Right atrium auricular region (tissue), 2 donors: ENCODE measurements around the gene NAALADL2. TPM values are rescaled to one million over a fixed set of nuclear protein-coding genes. Genes with fewer than 3 reads are reported as not detected.
"Not testable (repeated sequence)": the region's sequence is repeated elsewhere in the genome, so short reads cannot be mapped to it uniquely, and the experiment has no call there.

Experiments
- DNase-seq: peaks from one replicate; pipeline ENCODE4 v3.0.0-alpha.2; 2019; ENCODE audit warnings: low spot score
- H3K27ac ChIP-seq, 2 donors: fragments of 200-600 bp; sonication (generic); 1 replicate in 1 of 2; 2 replicates in 1 of 2; pipeline ENCODE4 v1.5.1; 2016 to 2019
- H3K27me3 ChIP-seq, 2 donors: fragments of 200-600 bp; sonication (generic); one replicate each; pipeline versions ENCODE4 v1.5.1 to v1.6.0; 2017 to 2019
- H3K36me3 ChIP-seq: fragments of 200-600 bp; sonication (generic); one replicate; pipeline ENCODE4 v1.5.1; 2016
- H3K4me1 ChIP-seq, 2 donors: fragments of 200-600 bp; sonication (generic); one replicate each; pipeline versions ENCODE4 v1.5.1 to v1.6.0; 2017 to 2019
- H3K4me3 ChIP-seq, 2 donors: fragments of 200-600 bp; sonication (generic); 1 replicate in 1 of 2; 2 replicates in 1 of 2; pipeline ENCODE4 v1.5.1; 2017 to 2019; ENCODE audit warnings: mild to moderate bottlenecking in 1 of 2, moderate library complexity in 1 of 2
- H3K9me3 ChIP-seq, 2 donors: fragments of 200-600 bp; sonication (generic); one replicate each; pipeline ENCODE4 v1.5.1; 2019
- total RNA-seq, 2 donors: library from RNA; depleted of rRNA; stranded (reverse); fragments of >200 nt; gene quantifications; one replicate each; pipeline ENCODE4 v1.1.0, GENCODE V29; 2016
- TF ChIP-seq, protein P1 (sequence below), 2 donors: fragments of 200-600 bp; sonication (generic); IDR thresholded peaks; one replicate each; pipeline ENCODE4 v1.5.1; 2019; ENCODE audit warnings: antibody characterized with exemption in 2 of 2

Gene NAALADL2
- total RNA-seq, 2 donors from 2014 or later, result 2.5 to 3.2 TPM

DNA sequence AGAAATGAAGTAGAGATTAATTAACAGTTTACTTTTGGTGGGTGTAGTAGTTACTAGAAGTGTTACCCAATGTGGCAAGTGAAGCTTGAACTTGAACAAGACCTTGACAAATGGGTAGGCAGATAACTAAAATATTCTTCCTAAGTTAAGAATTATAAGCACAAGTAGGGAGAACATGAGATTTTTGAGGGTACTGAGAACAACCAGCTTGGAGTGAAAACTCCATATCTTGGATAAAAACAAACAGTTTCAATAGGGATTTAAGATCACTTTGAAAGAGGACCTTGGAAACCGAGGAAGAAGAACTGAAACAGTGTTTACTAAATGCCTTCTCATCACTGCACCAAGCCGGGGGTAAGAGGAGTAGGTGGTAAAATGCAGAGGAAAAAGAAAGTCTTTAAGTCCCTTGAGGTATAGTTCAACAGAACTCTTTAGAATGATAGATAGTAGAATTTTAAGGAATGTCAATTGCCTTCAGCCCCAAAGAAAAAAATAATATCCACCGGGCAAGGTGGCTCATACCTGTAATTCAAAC lies 496.7 kb downstream of the NAALADL2 start:
- DNase-seq, result no peak
- Histone ChIP-seq H3K9me3 (no peaks in the 10 kb centered on the region), H3K4me1 (no peaks in the 10 kb centered on the region), H3K27me3 (no peaks in the 10 kb centered on the region), H3K4me3 (no peak overlapping the region), H3K36me3 (no peaks in the 10 kb centered on the region), H3K27ac (no peak overlapping the region)
- TF ChIP-seq, protein P1, sequence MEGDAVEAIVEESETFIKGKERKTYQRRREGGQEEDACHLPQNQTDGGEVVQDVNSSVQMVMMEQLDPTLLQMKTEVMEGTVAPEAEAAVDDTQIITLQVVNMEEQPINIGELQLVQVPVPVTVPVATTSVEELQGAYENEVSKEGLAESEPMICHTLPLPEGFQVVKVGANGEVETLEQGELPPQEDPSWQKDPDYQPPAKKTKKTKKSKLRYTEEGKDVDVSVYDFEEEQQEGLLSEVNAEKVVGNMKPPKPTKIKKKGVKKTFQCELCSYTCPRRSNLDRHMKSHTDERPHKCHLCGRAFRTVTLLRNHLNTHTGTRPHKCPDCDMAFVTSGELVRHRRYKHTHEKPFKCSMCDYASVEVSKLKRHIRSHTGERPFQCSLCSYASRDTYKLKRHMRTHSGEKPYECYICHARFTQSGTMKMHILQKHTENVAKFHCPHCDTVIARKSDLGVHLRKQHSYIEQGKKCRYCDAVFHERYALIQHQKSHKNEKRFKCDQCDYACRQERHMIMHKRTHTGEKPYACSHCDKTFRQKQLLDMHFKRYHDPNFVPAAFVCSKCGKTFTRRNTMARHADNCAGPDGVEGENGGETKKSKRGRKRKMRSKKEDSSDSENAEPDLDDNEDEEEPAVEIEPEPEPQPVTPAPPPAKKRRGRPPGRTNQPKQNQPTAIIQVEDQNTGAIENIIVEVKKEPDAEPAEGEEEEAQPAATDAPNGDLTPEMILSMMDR (IDR thresholded peaks at IDR 0.05), result no peak

DNA sequence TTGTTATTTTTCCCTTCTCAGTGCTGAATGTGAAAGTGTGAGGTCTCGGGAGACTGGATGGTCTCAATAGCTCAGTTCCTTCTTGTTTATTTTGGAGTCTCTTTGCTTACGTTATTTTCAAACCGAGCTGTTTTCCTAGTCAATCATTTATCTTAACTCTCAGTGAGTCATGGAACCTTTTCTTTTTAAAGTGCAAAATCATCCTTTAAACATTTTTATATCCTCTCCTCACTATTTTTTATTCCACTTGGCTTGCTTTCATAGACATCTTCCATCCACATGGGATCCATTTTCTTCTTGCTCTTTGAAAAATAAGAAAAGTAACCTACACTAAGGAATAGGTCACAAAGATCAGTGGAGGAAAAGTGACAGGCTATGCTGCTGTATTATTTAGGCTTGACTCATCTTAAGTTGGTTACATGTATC lies 497.8 kb downstream of the NAALADL2 start:
- TF ChIP-seq, protein P1 (IDR thresholded peaks at IDR 0.05), result no peak
- Histone ChIP-seq H3K4me1 (no peaks in the 10 kb centered on the region), H3K4me3 (no peak overlapping the region), H3K9me3 (no peaks in the 10 kb centered on the region), H3K27me3 (no peaks in the 10 kb centered on the region), H3K36me3 (no peaks in the 10 kb centered on the region), H3K27ac (no peak overlapping the region)
- no peak for DNase-seq

DNA sequence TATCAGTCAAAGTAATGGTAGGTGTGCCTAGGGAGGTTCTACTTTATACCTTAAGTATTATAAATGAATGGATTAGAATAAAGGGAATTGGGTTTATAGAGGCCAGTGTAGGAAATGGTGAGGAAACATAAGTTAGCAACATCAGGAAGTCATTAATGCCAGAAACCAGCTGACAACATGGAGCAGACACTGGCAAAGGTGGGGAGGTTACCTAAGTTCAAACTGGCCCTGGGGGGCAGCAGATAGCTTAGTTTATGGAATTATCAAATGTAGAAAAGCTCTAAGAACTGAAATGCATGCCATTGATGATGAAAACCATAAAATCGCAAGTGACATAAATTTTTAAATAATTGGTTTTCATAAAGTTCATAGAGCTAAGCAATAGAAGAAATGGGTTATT lies 498.6 kb downstream of the NAALADL2 start:
- TF ChIP-seq, protein P1 (IDR thresholded peaks at IDR 0.05), result no peak
- H3K9me3 ChIP-seq, result peaks cover 0 to 5% of the 10 kb centered on the region in 2 donors
- H3K36me3 ChIP-seq, result no peaks in the 10 kb centered on the region
- no peak overlapping the region for H3K27ac ChIP-seq
- H3K4me1 ChIP-seq, result no peaks in the 10 kb centered on the region
- no peak overlapping the region for H3K4me3 ChIP-seq
- no peaks in the 10 kb centered on the region for H3K27me3 ChIP-seq
- DNase-seq, result no peak

DNA sequence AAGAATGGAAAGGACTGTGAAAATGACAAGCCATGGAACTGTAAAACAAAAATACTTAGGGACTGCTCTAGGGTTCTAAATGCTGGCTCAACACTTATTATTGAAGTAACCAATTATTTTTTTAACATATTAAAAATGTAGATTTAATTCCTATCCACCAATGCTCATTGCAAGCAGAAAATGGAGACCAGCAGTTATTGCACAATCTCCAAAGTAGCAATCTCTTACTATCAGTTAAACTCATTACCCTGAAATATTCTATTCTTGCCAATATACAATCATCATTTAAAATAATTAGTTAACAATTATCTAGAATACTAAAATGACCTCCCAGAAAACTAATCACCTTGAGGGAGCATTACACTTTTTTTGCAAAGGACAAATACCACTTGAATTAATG lies 499.8 kb downstream of the NAALADL2 start:
- H3K9me3 ChIP-seq, result peaks cover 0 to 5% of the 10 kb centered on the region in 2 donors
- H3K27me3 ChIP-seq, result no peaks in the 10 kb centered on the region
- no peaks in the 10 kb centered on the region for H3K4me1 ChIP-seq
- no peak overlapping the region for H3K27ac ChIP-seq
- no peak for DNase-seq
- H3K4me3 ChIP-seq, result no peak overlapping the region
- no peaks in the 10 kb centered on the region for H3K36me3 ChIP-seq
- TF ChIP-seq, protein P1 (IDR thresholded peaks at IDR 0.05), result no peak

DNA sequence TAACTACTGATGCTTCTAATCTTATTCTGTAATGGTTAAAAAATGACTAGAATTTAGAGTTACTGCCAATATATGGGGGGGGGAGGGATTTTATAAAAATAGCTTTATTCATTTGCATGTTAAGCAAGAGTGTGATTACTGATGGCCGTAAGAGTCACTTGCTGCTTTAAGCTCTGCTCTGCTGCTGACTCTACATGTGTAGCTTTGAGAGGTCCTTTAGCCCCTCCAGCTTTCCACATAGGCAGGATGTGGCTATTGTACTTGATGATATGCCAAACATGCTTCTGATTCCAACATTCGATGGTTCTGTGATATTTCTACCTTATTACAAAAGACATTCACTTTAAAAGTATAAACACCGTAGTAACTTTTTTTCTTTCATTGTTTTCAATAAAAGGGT lies 511.3 kb downstream of the NAALADL2 start:
- not testable (repeated sequence) for H3K9me3 ChIP-seq, H3K27ac ChIP-seq, DNase-seq, H3K36me3 ChIP-seq, H3K4me3 ChIP-seq, H3K27me3 ChIP-seq, H3K4me1 ChIP-seq

DNA sequence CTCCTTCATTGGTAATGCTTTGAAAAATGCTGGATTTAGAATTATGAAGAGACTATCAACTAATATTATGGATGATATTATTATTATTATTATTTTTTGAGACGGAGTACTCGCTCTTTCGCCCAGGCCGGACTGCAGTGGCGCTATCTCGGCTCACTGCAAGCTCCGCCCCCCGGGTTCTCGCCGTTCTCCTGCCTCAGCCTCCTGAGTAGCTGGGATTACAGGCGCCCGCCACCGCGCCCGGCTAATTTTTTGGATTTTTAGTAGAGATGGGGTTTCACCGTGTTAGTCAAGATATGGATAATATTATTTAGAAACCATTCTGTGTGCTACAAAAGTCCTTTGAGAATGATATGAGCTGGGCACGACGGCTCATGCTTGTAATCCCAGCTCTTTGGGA lies 512.1 kb downstream of the NAALADL2 start:
- H3K9me3 ChIP-seq, H3K27ac ChIP-seq, H3K36me3 ChIP-seq, H3K4me1 ChIP-seq, H3K4me3 ChIP-seq, DNase-seq, H3K27me3 ChIP-seq: not testable (repeated sequence)

DNA sequence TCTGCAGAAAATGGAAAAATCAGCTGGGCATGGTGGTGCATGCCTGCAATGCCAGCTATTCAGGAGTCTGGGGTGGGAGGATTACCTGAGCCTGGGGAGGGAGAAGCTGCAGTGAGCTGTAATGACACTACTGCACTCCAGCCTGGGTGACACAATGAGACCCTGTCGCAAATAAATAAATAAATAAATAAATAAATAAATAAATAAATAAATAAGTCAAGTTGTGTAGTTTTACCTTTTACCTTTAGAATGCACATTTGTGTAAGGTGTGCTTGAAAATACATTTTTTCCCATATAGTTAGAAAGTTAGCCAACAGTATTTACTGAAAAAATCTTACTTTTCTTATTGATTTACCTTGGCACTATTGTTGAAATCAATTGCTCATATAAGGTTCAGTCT lies 515.6 kb downstream of the NAALADL2 start:
- DNase-seq, result no peak
- no peaks in the 10 kb centered on the region for H3K36me3 ChIP-seq
- no peaks in the 10 kb centered on the region for H3K9me3 ChIP-seq
- TF ChIP-seq, protein P1 (IDR thresholded peaks at IDR 0.05), result no peak
- no peak overlapping the region for H3K4me3 ChIP-seq
- peaks cover 0 to 5% of the 10 kb centered on the region in 2 donors for H3K4me1 ChIP-seq
- no peak overlapping the region for H3K27ac ChIP-seq
- H3K27me3 ChIP-seq, result no peaks in the 10 kb centered on the region
